ENCODE measurements around the gene ALKAL2. TPM values are rescaled to one million over a fixed set of nuclear protein-coding genes. Genes with fewer than 3 reads are reported as not detected.

The ALKAL2 gene
- total RNA-seq, 1 donor from 2014 or later, result 0.12 TPM

DNA sequence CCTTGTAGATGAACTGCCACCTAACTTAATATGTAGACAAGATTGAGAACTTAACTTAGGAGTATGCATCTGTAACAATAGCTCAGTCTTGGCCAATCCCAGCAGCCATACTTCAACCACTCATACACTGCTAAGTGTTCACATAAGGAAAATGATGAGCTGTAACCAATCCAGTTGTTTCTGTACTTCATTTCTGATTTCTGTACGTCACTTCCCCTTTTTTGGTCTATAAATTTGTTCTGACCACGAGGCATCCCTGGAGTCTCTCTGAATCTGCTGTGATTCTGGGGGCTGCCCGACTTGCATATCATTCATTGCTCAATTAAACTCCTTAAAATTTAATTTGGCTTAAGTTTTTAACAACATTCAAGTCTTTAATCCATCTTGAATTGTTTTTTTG is 30.5 kb downstream of the ALKAL2 start:
- TF ChIP-seq, protein P1, sequence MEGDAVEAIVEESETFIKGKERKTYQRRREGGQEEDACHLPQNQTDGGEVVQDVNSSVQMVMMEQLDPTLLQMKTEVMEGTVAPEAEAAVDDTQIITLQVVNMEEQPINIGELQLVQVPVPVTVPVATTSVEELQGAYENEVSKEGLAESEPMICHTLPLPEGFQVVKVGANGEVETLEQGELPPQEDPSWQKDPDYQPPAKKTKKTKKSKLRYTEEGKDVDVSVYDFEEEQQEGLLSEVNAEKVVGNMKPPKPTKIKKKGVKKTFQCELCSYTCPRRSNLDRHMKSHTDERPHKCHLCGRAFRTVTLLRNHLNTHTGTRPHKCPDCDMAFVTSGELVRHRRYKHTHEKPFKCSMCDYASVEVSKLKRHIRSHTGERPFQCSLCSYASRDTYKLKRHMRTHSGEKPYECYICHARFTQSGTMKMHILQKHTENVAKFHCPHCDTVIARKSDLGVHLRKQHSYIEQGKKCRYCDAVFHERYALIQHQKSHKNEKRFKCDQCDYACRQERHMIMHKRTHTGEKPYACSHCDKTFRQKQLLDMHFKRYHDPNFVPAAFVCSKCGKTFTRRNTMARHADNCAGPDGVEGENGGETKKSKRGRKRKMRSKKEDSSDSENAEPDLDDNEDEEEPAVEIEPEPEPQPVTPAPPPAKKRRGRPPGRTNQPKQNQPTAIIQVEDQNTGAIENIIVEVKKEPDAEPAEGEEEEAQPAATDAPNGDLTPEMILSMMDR (conservative IDR thresholded peaks at IDR 0.05; ENCODE audit: low read depth, low read length), result no peak
- DNase-seq (ENCODE audit: low read depth), result no peak
- no peak overlapping the region for H3K4me3 ChIP-seq (ENCODE audit: low read depth, low read length)

- no peak for DNase-seq (ENCODE audit: low read depth)
- TF ChIP-seq, protein P1 (conservative IDR thresholded peaks at IDR 0.05; ENCODE audit: low read depth, low read length), result no peak
- H3K4me3 ChIP-seq (ENCODE audit: low read depth, low read length), result no peak overlapping the region
These were observed 31.8 kb downstream of the ALKAL2 start for GRCh38 chr2:256094-256493.

DNA sequence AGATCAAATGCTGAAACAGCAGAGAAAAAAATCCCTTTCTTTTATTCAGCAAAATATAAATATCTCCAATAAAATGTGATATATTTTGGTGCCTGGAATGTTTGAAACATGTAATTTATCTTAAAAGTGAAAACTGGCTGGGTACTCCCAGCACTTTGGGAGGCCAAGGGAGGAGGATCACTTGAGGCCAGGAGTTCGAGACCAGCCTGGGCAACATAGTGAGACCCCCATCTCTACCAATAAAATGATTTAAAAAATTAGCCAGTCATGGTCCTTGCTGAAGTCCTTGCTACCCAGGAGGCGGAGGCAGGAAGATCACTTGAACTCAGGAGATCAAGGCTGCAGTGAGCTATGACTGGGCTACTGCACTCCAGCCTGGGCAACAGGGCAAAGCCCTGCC is 32.7 kb downstream of the ALKAL2 start:
- no peak for DNase-seq (ENCODE audit: low read depth)
- H3K4me3 ChIP-seq (ENCODE audit: low read depth, low read length), result no peak overlapping the region
- TF ChIP-seq, protein P1 (conservative IDR thresholded peaks at IDR 0.05; ENCODE audit: low read depth, low read length), result no peak

- DNase-seq (ENCODE audit: low read depth), result no peak
- TF ChIP-seq, protein P1 (conservative IDR thresholded peaks at IDR 0.05; ENCODE audit: low read depth, low read length), result no peak
- no peak overlapping the region for H3K4me3 ChIP-seq (ENCODE audit: low read depth, low read length)
These were observed 33.6 kb downstream of the ALKAL2 start for GRCh38 chr2:254241-254640.

GRCh38 chr2:253202-253638 is 34.7 kb downstream of the ALKAL2 start:
- TF ChIP-seq, protein P1 (conservative IDR thresholded peaks at IDR 0.05; ENCODE audit: low read depth, low read length), result no peak
- DNase-seq (ENCODE audit: low read depth), result no peak
- H3K4me3 ChIP-seq (ENCODE audit: low read depth, low read length), result no peak overlapping the region

GRCh38 chr2:252001-252602 is 35.8 kb downstream of the ALKAL2 start:
- no peak overlapping the region for H3K4me3 ChIP-seq (ENCODE audit: low read depth, low read length)
- TF ChIP-seq, protein P1 (conservative IDR thresholded peaks at IDR 0.05; ENCODE audit: low read depth, low read length), result no peak

GRCh38 chr2:249538-250042 is 38.3 kb downstream of the ALKAL2 start:
- no peak for DNase-seq (ENCODE audit: low read depth)
- no peak overlapping the region for H3K4me3 ChIP-seq (ENCODE audit: low read depth, low read length)
- TF ChIP-seq, protein P1 (conservative IDR thresholded peaks at IDR 0.05; ENCODE audit: low read depth, low read length), result no peak

More at GRCh38 chr2:252001-252602, 35.8 kb downstream of the ALKAL2 start:
- no peak for DNase-seq (ENCODE audit: low read depth)

Measured in epithelial cell of proximal tubule (primary cell).